AML-193 (cell line): Measurements from ENCODE around the gene TSSK6.
A peak's percentile ranks its signal among the peaks of the same experiment; 100 is the strongest.
"Not testable (repeated sequence)": the region's sequence is repeated elsewhere in the genome, so short reads cannot be mapped to it uniquely, and the experiment has no call there.

ENCODE experiments used
- DNase-seq, 2 experiments: peaks; one replicate each; lab custom pipeline; 2025; lab: John Stamatoyannopoulos, UW

TSSK6 gene

DNA sequence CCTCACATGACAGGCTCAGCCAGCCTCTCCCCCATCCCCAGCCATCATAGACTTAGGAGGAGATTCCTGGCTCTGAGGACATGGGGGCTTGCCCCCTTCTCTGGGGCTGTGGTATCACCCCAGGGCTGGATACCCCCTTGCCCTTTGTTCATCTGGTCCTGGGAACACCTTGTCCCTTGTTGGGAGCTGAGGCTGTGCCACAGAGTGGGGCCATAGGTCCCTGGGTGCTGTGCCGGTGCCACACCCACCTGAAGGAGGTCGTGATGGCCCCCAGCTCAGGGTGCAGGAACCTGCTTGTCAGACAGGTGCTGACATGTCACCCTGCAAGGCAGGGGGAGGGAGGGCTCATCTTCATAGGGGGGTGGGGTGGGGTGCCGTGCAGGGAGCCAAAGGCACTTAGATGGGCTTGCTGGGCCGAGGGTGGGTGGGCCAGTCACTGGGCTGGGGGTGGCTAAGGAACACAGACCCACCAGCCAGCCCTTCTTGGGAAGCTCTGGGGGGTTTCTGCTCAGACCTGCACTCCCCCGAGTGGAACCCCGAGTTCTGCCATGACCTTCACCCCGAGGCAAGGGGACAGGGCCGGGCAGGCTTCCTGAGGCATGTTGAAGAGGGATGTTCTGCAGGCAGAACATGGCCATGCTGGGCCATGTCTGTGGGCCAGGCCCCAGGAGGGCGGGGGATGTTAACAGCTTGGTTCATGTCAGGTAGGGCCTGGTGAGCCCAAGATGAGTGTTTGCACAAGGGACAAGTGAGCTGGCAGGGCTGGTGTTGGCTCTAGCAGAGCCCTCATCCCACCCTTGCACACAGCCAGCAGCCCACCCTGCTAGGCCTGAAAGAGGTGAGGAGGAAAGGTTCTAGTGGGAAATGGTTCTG lies 28.0 kb downstream of the TSSK6 start:
- DNase-seq, result no peak

DNA sequence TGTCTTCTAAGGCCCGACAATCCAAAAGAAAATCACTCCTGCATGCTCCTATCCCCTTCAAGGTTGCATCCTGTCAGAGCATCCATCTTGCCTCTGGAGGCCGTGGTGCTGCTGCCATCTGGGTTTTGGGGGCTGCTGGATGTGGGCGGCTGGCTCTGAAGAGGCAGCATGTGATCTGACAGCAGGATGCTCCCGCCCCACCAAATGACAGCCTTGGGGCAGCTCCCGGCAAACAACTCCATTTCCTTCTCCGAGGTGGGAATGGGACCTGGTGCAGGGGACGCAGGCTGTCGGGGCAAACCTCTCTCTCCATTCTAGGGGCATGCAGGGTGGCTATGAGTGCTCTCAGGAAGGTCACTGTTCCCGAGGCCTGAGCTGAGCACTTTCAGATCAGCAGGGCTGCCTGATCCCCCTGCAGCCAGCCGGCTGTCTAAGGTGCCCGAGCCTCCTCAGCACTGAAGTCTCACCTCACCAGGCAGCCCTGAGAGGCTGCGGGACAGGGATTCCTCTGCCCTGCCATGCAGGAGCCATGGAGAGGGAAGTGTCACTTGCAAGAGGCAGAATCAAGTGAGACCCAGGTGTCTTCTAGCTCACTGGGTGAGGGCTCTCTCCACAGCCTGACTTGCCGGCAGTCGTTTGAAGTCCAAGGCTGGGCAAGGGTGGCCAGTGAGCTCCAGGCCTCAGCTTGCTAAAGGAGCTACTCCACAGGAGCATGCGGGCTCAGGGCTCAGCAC lies 28.8 kb downstream of the TSSK6 start:
- no peak for DNase-seq

DNA sequence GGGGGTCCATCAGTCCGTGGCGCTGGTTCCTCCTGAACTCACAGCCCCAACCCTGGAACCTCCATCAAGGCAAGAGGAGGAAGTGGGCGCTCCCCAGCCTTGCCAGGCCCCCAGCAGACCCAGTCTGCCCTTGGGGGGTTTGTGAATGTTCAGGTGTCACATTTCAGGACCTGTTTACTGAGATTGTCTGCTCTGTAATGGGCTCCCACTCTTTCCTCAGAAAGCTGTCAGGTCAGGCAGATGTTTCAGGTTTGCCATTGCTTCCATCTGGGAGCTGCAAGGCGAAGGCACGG lies 29.4 kb downstream of the TSSK6 start:
- no peak for DNase-seq

GRCh38 chr19:19485161-19485997 lies 30.0 kb downstream of the TSSK6 start:
- DNase-seq, result no peak

GRCh38 chr19:19482809-19483596 lies 32.3 kb downstream of the TSSK6 start:
- DNase-seq, result no peak

DNA sequence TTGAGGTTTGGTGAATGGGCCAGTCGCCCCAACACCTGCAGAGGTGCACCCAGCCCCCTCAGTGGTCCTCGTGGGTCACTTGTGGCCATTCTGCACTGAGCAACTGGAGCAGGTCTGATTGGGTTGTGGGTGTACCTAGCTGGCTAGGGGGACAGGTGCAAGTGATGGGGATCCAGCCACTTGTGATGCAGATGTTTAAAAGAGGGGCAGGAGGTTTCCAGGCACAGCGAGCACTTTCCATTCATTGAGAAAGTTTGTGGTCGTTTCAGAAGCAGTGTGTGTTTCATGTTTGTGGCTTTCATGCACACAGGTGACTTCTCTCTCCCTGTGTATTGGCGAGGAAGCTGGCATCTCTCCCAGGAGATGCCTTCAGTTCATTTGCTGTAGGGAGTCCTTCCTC lies 34.7 kb downstream of the TSSK6 start:
- no peak for DNase-seq

- DNase-seq, result no peak
These were observed 37.5 kb downstream of the TSSK6 start for GRCh38 chr19:19477705-19478383.

DNA sequence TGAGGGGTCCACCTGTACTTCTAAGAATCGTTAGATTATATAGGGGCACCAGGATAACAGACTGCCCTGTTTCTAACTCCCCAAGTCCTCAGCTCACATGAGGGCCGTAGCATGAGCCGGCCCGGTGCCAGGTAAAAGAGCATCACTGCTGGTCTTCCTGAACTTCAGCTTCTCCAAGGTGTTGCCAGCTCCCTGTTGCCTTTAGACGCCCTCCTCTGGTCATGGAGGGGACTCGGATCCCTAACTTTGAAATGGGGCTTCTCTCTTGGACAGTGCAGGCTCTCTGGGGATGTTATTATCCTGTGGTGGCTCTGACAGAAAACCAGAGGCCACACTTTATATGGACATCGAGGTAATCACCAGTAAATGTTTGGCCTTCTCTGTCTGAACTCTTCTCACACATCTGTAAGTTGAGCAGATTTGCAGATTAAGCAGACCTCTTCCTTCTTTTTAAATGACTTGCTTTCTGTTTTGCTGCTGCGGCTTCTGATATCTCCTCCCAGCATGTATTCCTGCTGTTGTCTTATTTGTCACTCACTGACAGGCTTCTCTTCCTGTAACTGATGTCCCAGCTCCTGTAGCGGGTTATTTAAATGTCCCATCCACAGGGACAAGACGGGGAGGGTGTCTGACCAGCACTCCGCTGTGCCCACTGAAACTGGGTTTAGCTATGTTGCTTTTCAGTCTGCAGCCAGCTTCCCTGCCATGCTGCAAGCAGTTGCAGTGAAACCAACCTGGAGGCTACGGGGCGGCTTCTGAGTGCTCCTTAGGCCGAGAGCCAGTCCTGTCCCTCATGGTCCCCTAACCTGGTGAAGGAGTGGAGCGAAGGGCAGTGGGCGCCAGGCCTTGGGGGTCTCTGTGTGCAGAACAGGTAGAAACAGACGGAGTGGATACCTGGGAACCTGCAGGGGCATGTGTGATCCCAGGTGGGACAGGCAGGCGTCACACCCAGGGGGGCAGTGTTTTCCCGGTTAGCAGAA lies 39.2 kb downstream of the TSSK6 start:
- peak in 1 of 2 experiments; percentile 1 for DNase-seq

DNA sequence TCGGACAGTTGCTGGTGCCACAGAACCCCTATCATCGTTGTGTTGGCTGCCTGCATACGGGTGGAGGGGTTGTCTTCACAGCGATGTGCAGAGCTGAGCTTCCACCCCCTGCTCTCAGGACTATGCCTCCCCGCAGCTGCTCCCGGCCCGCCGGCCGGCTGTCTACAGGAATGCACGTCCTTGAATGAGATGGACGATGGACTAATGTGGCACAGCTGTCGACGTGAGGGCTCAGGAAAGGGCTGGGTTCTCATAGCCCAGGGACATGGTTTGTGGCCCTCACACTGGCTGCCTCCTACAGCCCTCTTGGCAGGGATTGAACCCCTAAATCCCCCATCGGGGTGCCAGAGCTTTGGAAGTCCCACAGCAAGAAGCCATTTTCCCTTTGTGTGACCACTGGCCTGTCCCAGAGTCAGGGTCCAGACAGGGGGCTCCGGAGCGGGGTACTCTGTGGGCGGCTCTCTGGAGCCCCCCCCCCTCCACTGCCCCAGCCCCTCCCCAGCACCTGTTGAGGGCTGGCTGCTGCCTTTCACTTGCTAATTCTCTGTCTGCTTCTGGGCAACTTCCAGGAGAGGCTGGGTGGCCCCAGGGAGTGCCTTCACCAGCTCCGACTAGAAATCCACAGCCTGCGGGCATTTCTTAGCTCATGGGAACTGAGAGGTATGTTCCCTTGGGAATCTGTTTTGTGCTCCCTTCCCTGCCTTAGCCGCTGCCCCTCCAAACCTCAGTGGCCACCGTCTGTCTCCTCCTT lies 40.2 kb downstream of the TSSK6 start:
- DNase-seq, result no peak

DNA sequence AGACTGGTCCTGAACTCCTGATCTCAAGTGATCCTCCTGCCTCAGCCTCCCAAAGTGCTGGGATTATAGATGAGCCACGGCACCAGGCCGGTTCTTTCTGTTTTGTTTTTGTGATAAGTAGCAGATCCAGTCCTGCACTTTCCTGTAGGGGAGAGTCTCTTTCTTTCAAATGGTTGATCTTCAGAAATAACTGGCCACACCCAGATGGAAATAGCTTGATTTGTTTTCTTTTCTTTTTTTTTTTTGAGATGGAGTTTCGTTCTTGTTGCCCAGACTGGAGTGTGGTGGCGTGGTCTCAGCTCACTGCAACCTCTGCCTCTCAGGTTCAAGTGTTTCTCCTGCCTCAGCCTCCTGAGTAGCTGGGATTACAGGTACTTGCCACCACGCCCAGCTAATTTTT lies 43.2 kb downstream of the TSSK6 start:
- DNase-seq, result not testable (repeated sequence)

- no peak for DNase-seq
These were observed 43.7 kb downstream of the TSSK6 start for GRCh38 chr19:19471682-19472081.

DNA sequence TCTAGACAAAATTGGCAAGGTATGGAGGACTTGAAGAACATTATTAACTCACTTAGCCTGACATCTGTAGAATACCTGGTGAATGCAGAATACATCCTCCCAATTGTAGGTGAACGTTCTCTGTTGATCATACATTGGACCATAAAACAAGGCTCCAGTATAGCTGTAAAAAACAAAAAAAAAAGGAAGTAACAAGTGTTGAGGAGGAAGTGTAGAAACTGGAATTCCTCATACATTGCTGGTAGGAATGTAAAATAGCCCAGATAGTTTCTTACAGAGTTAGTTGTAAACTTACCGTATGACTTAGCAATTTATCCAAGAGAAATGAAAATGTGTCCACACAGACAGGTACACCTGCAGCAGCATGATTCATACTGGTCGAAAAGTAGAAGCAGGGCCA lies 44.8 kb downstream of the TSSK6 start:
- DNase-seq, result peak; percentile 2 to 31

GRCh38 chr19:19468424-19469050 lies 46.8 kb downstream of the TSSK6 start:
- peak in 1 of 2 experiments; percentile 2 for DNase-seq

GRCh38 chr19:19466201-19466600 lies 49.1 kb downstream of the TSSK6 start:
- DNase-seq, result no peak

- DNase-seq, result no peak
These were observed 49.8 kb downstream of the TSSK6 start for GRCh38 chr19:19465436-19466070.

- DNase-seq, result no peak
These were observed 50.8 kb downstream of the TSSK6 start for GRCh38 chr19:19464339-19465098.
